GM21619 (cell line): Measurements from ENCODE around the gene ACTRT2.

Experiments
- ATAC-seq: cut with Tn5 transposase; IDR thresholded peaks from one replicate; pipeline ENCODE4 v1.9.1; 2021; ENCODE audit not compliant: unreplicated experiment

ACTRT2 gene

GRCh38 chr1:3031401-3032221 lies 10.3 kb downstream of the ACTRT2 start:
- ATAC-seq = no peak

GRCh38 chr1:3032371-3033039 lies 11.2 kb downstream of the ACTRT2 start:
- ATAC-seq = no peak

- ATAC-seq = no peak
Observed at GRCh38 chr1:3033040-3033789, 11.9 kb downstream of the ACTRT2 start.

- ATAC-seq = no peak
Observed at GRCh38 chr1:3033790-3034090, 12.5 kb downstream of the ACTRT2 start.

GRCh38 chr1:3034162-3034561 lies 12.9 kb downstream of the ACTRT2 start:
- no peak for ATAC-seq

GRCh38 chr1:3034728-3035562 lies 13.7 kb downstream of the ACTRT2 start:
- ATAC-seq = no peak

GRCh38 chr1:3035563-3036446 lies 14.5 kb downstream of the ACTRT2 start:
- ATAC-seq = no peak

- ATAC-seq = no peak
Observed at GRCh38 chr1:3036447-3037280, 15.4 kb downstream of the ACTRT2 start.

GRCh38 chr1:3037281-3038040 lies 16.2 kb downstream of the ACTRT2 start:
- ATAC-seq = no peak

GRCh38 chr1:3038113-3038551 lies 16.9 kb downstream of the ACTRT2 start:
- ATAC-seq = no peak

- no peak for ATAC-seq
Observed at GRCh38 chr1:3038571-3039181, 17.4 kb downstream of the ACTRT2 start.

- no peak for ATAC-seq
Observed at GRCh38 chr1:3040004-3040403, 18.7 kb downstream of the ACTRT2 start.

GRCh38 chr1:3042481-3042880 lies 21.2 kb downstream of the ACTRT2 start:
- ATAC-seq = no peak

GRCh38 chr1:3049164-3049563 lies 27.9 kb downstream of the ACTRT2 start:
- ATAC-seq = no peak

GRCh38 chr1:3049905-3050304 lies 28.6 kb downstream of the ACTRT2 start:
- no peak for ATAC-seq

GRCh38 chr1:3050603-3051002 lies 29.3 kb downstream of the ACTRT2 start:
- ATAC-seq = no peak

- no peak for ATAC-seq
Observed at GRCh38 chr1:3051270-3052268, 30.3 kb downstream of the ACTRT2 start.
